GM12891 (cell line): ENCODE data around the gene NPHP1.

Experiments
- POLR2A ChIP-seq: IDR thresholded peaks from 2 replicates; pipeline ENCODE4 v1.6.1; 2011; ENCODE audit warnings: low read depth, low read length, control low read depth
- POLR2AphosphoS5 ChIP-seq: IDR thresholded peaks from 2 replicates; pipeline ENCODE4 v1.6.1; 2011; ENCODE audit warnings: low read depth, low read length, control low read depth
- POU2F2 ChIP-seq: IDR thresholded peaks from 2 replicates; pipeline ENCODE4 v1.6.1; 2011; ENCODE audit warnings: low read depth, mild to moderate bottlenecking, control low read depth, low read length, moderate library complexity
- TAF1 ChIP-seq: IDR thresholded peaks from 2 replicates; pipeline ENCODE4 v1.6.1; 2011; ENCODE audit warnings: low read depth, low read length, control low read depth

- TF ChIP-seq TAF1 (no peak), POLR2A (no peak), POLR2AphosphoS5 (no peak), POU2F2 (no peak)
These were observed 10.8 kb upstream of the NPHP1 start for GRCh38 chr2:110215566-110216158.
